K562 treated with DMSO at 1 percent for 12 hours (cell line): Measurements from ENCODE around the gene ZNF202. TPM values are rescaled to one million over a fixed set of nuclear protein-coding genes. Genes with fewer than 3 reads are reported as not detected.

Experiments
- total RNA-seq: library from RNA; unstranded; fragments of 300-600 nt; gene quantifications from 2 replicates; pipeline ENCODE4 v1.2.3, GENCODE V29; 2022; ENCODE audit not compliant: insufficient read depth

Gene ZNF202
- total RNA-seq = 1.2 and 4.1 TPM in 2 replicates

GRCh38 chr11:123741159-123742030 is at the start of gene ZNF202:
Gene ZNF202 (minus strand): TSS chr11:123741660. CDS start chr11:123730888, 10,772 bp downstream.

GRCh38 chr11:123754101-123754568 is 12.7 kb upstream of the ZNF202 start, which contains the start of gene OR6X1:
Gene OR6X1 (minus strand): TSS chr11:123754518. CDS start chr11:123754518, 0 bp downstream.

Other genes with a start within 250 kb of the ZNF202 start
- gene SCN3B, start 87.0 kb downstream of the ZNF202 start, total RNA-seq = not detected in 2 replicates
- not detected in 2 replicates for gene OR6X1, start 12.9 kb upstream of the ZNF202 start, total RNA-seq
- gene OR6M1, start 64.7 kb upstream of the ZNF202 start, total RNA-seq = not detected in 2 replicates
- not detected in 2 replicates for gene TMEM225, start 144.0 kb upstream of the ZNF202 start, total RNA-seq
- gene OR8D4, start 160.5 kb upstream of the ZNF202 start, total RNA-seq = not detected in 2 replicates
- gene OR4D5, start 198.0 kb upstream of the ZNF202 start, total RNA-seq = not detected in 2 replicates
- not detected in 2 replicates for gene OR6T1, start 202.2 kb upstream of the ZNF202 start, total RNA-seq
- not detected in 2 replicates for gene OR10S1, start 236.1 kb upstream of the ZNF202 start, total RNA-seq